Peyer's patch (tissue), 4 donors: Measurements from ENCODE around the gene EEF1A2. TPM values are rescaled to one million over a fixed set of nuclear protein-coding genes. Genes with fewer than 3 reads are reported as not detected.
A peak's percentile ranks its signal among the peaks of the same experiment; 100 is the strongest.

Experiments
- DNase-seq, 3 donors: peaks; one replicate each; pipeline ENCODE4 v3.0.0-alpha.2; 2017 to 2019
- H3K27ac ChIP-seq, 4 donors: fragments of 200-600 bp; sonication (generic); one replicate each; pipeline ENCODE4 v1.5.1; 2016 to 2019
- H3K27me3 ChIP-seq, 2 donors: fragments of 200-600 bp; sonication (generic); one replicate each; pipeline ENCODE4 v1.5.1; 2019
- H3K36me3 ChIP-seq, 3 donors: fragments of 200-600 bp; sonication (generic); one replicate each; pipeline ENCODE4 v1.5.1; 2016 to 2019
- H3K4me1 ChIP-seq, 4 donors: fragments of 200-600 bp; sonication (generic); one replicate each; pipeline ENCODE4 v1.5.1; 2016 to 2019
- H3K4me3 ChIP-seq, 4 donors: fragments of 200-600 bp; sonication (generic); 1 replicate in 3 of 4; 2 replicates in 1 of 4; pipeline ENCODE4 v1.5.1; 2016 to 2019; ENCODE audit warnings: mild to moderate bottlenecking in 1 of 4
- H3K9me3 ChIP-seq, 4 donors: fragments of 200-600 bp; sonication (generic); one replicate each; pipeline ENCODE4 v1.5.1; 2016 to 2019; ENCODE audit warnings: mild to moderate bottlenecking in 1 of 4
- CTCF ChIP-seq, 6 experiments: fragments of 450-650 bp in 4 of 6; fragments of 200-600 bp in 2 of 6; sonication (generic) in 1 of 6; IDR thresholded peaks; one replicate each; pipeline ENCODE4 v1.5.1; 2017 to 2019; ENCODE audit warnings: antibody characterized with exemption in 6 of 6, mild to moderate bottlenecking in 3 of 6, moderate library complexity in 1 of 6
- POLR2A ChIP-seq, 2 donors: fragments of 450-650 bp; IDR thresholded peaks; one replicate each; pipeline ENCODE4 v1.5.1; 2017; ENCODE audit warnings: antibody characterized with exemption in 2 of 2, mild to moderate bottlenecking in 2 of 2, moderate library complexity in 2 of 2
- total RNA-seq, 4 donors: library from RNA; depleted of rRNA; stranded (reverse); fragments of >200 nt; gene quantifications; one replicate each; pipeline ENCODE4 v1.1.0, GENCODE V29; 2016

The EEF1A2 gene
- total RNA-seq, 4 donors from 2014 or later = 0.67 to 3.3 (median 2.1) TPM

- H3K4me1 ChIP-seq = peaks cover 4 to 28% (median 17%) of the 10 kb centered on the region in 4 donors
- H3K36me3 ChIP-seq = no peaks in the 10 kb centered on the region
- no peak for DNase-seq
- peak overlapping the region in 1 of 4 donors; percentile 98 for H3K27ac ChIP-seq
- TF ChIP-seq CTCF (IDR thresholded peaks at IDR 0.05) = no peak
- no peak overlapping the region for H3K4me3 ChIP-seq
- H3K9me3 ChIP-seq = no peaks in the 10 kb centered on the region
- no peaks in the 10 kb centered on the region for H3K27me3 ChIP-seq
These were observed 40.2 kb upstream of the EEF1A2 start for GRCh38 chr20:63539092-63539430.

- Histone ChIP-seq H3K9me3 (no peaks in the 10 kb centered on the region), H3K27ac (peak overlapping the region; percentile 73 to 98 (median 94)), H3K36me3 (no peaks in the 10 kb centered on the region), H3K4me3 (peak overlapping the region; percentile 39 to 66 (median 52)), H3K27me3 (no peaks in the 10 kb centered on the region), H3K4me1 (peaks cover 4 to 28% (median 19%) of the 10 kb centered on the region in 4 donors)
- peak in 2 of 3 donors; percentile 82 to 85 for DNase-seq
- TF ChIP-seq POLR2A (IDR thresholded peaks at IDR 0.05) = no peak
- peak in 2 of 6 experiments; percentile 10 to 23 for TF ChIP-seq CTCF (IDR thresholded peaks at IDR 0.05)
These were observed 39.6 kb upstream of the EEF1A2 start for GRCh38 chr20:63538204-63539091.

- DNase-seq = peak; percentile 87 to 96 (median 96)
- H3K27ac ChIP-seq = peak overlapping the region; percentile 73 to 98 (median 94)
- H3K4me3 ChIP-seq = peak overlapping the region; percentile 39 to 66 (median 52)
- H3K9me3 ChIP-seq = no peaks in the 10 kb centered on the region
- TF ChIP-seq POLR2A (IDR thresholded peaks at IDR 0.05) (peak; percentile 94 to 95), CTCF (IDR thresholded peaks at IDR 0.05) (peak; percentile 97 to 99 (median 98))
- peaks cover 4 to 29% (median 19%) of the 10 kb centered on the region in 4 donors for H3K4me1 ChIP-seq
- no peaks in the 10 kb centered on the region for H3K36me3 ChIP-seq
- no peaks in the 10 kb centered on the region for H3K27me3 ChIP-seq
These were observed 38.8 kb upstream of the EEF1A2 start for GRCh38 chr20:63537525-63538203.

GRCh38 chr20:63536997-63537524 is 38.2 kb upstream of the EEF1A2 start, which contains the start of gene PTK6:
TSS of gene PTK6 (minus strand) at chr20:63537376. CDS start at chr20:63537314, 62 bp downstream.
- H3K27ac ChIP-seq = peak within 1 kb of the TSS; percentile 73 to 98 (median 94)
- TF ChIP-seq CTCF (IDR thresholded peaks at IDR 0.05) = no peak
- peak; percentile 55 to 67 for TF ChIP-seq POLR2A (IDR thresholded peaks at IDR 0.05)

GRCh38 chr20:63536241-63536977 is 37.5 kb upstream of the EEF1A2 start:
- Histone ChIP-seq H3K9me3 (no peaks in the 10 kb centered on the region), H3K36me3 (no peaks in the 10 kb centered on the region), H3K4me1 (peaks cover 4 to 34% (median 16%) of the 10 kb centered on the region in 4 donors), H3K27me3 (no peaks in the 10 kb centered on the region), H3K27ac (peak overlapping the region in 3 of 4 donors; percentile 92 to 98 (median 96)), H3K4me3 (peak overlapping the region in 3 of 4 donors; percentile 39 to 66 (median 57))
- peak in 1 of 3 donors; percentile 61 for DNase-seq
- peak in 1 of 2 donors; percentile 24 for TF ChIP-seq POLR2A (IDR thresholded peaks at IDR 0.05)
- TF ChIP-seq CTCF (IDR thresholded peaks at IDR 0.05) = no peak

More at GRCh38 chr20:63536997-63537524, 38.2 kb upstream of the EEF1A2 start, which contains the start of gene PTK6:
- Histone ChIP-seq H3K4me1 (peaks cover 4 to 29% (median 17%) of the 10 kb centered on the region in 4 donors), H3K27me3 (no peaks in the 10 kb centered on the region), H3K36me3 (no peaks in the 10 kb centered on the region), H3K4me3 (peak within 1 kb of the TSS; percentile 39 to 66 (median 52)), H3K9me3 (no peaks in the 10 kb centered on the region)
- peak; percentile 47 to 91 (median 90) for DNase-seq
